IgD-negative memory B cell (primary cell): ENCODE measurements around the gene OGFOD2. TPM values are rescaled to one million over a fixed set of nuclear protein-coding genes. Genes with fewer than 3 reads are reported as not detected.
"Not testable (repeated sequence)": the region's sequence is repeated elsewhere in the genome, so short reads cannot be mapped to it uniquely, and the experiment has no call there.

ENCODE experiments used
- H3K27ac Mint-ChIP-seq, 3 donors: one replicate each; pipeline ENCODE4 v1.8.0; 2020 to 2022; ENCODE audit warnings: mild to moderate bottlenecking in 3 of 3, mixed read lengths in 3 of 3, moderate library complexity in 1 of 3
- H3K27me3 Mint-ChIP-seq: one replicate; pipeline ENCODE4 v1.8.0; 2021; ENCODE audit warnings: mixed read lengths
- H3K36me3 Mint-ChIP-seq: one replicate; pipeline ENCODE4 v1.8.0; 2020; ENCODE audit warnings: mild to moderate bottlenecking, mixed read lengths
- H3K4me1 Mint-ChIP-seq, 3 donors: one replicate each; pipeline ENCODE4 v1.8.0; 2020 to 2022; ENCODE audit warnings: mixed read lengths in 3 of 3, mild to moderate bottlenecking in 1 of 3
- H3K4me3 Mint-ChIP-seq, 4 donors: one replicate each; pipeline ENCODE4 v1.8.0; 2020 to 2022; ENCODE audit warnings: mild to moderate bottlenecking in 4 of 4, mixed read lengths in 4 of 4, moderate library complexity in 3 of 4
- H3K9me3 Mint-ChIP-seq, 3 donors: one replicate each; pipeline ENCODE4 v1.8.0; 2020 to 2021; ENCODE audit warnings: mixed read lengths in 3 of 3, mild to moderate bottlenecking in 1 of 3
- polyA plus RNA-seq: library from polyadenylated mRNA; unstranded; fragments of 300-500 nt; fragmentation: Illumina TruSeq; gene quantifications from one replicate; pipeline ENCODE4 v1.2.3, GENCODE V29; 2021

Gene OGFOD2
- polyA plus RNA-seq: 20.2 TPM

GRCh38 chr12:122974892-122975789, at the start of gene OGFOD2:
Gene OGFOD2 (plus strand): TSS chr12:122975244. CDS start chr12:122975252, 8 bp downstream.
- H3K27ac Mint-ChIP-seq: peak within 1 kb of the TSS; percentile 98 to 99 (median 99)
- no peaks in the 10 kb centered on the region for H3K9me3 Mint-ChIP-seq
- H3K36me3 Mint-ChIP-seq: no peaks in the 10 kb centered on the region
- peak within 1 kb of the TSS; percentile 97 to 100 (median 99) for H3K4me3 Mint-ChIP-seq
- H3K4me1 Mint-ChIP-seq: peaks cover 8 to 25% (median 15%) of the 10 kb centered on the region in 3 donors
- H3K27me3 Mint-ChIP-seq: no peaks in the 10 kb centered on the region

- Mint-ChIP-seq H3K9me3 (peaks cover 0 to 1% (median 0%) of the 10 kb centered on the region in 3 donors), H3K4me3 (peak overlapping the region in 1 of 4 donors; percentile 52), H3K36me3 (peaks cover 2% of the 10 kb centered on the region), H3K27ac (peak overlapping the region in 2 of 3 donors; percentile 48 to 71), H3K27me3 (peaks cover 2% of the 10 kb centered on the region), H3K4me1 (peaks cover 16 to 21% (median 18%) of the 10 kb centered on the region in 3 donors)
These were observed 47.2 kb upstream of the OGFOD2 start for GRCh38 chr12:122927756-122928403.

GRCh38 chr12:122928404-122929147, 46.5 kb upstream of the OGFOD2 start:
- Mint-ChIP-seq H3K4me1 (peaks cover 16 to 21% (median 21%) of the 10 kb centered on the region in 3 donors), H3K36me3 (peaks cover 2% of the 10 kb centered on the region), H3K4me3 (peak overlapping the region in 1 of 4 donors; percentile 76), H3K9me3 (peaks cover 0 to 1% (median 0%) of the 10 kb centered on the region in 3 donors), H3K27me3 (peaks cover 2% of the 10 kb centered on the region), H3K27ac (no peak overlapping the region)

- H3K27ac Mint-ChIP-seq: no peak overlapping the region
- H3K4me1 Mint-ChIP-seq: peaks cover 21% of the 10 kb centered on the region in 3 donors
- peak overlapping the region in 1 of 4 donors; percentile 76 for H3K4me3 Mint-ChIP-seq
- H3K9me3 Mint-ChIP-seq: peaks cover 0 to 1% (median 0%) of the 10 kb centered on the region in 3 donors
- H3K27me3 Mint-ChIP-seq: peaks cover 2% of the 10 kb centered on the region
- peaks cover 2% of the 10 kb centered on the region for H3K36me3 Mint-ChIP-seq
These were observed 45.9 kb upstream of the OGFOD2 start for GRCh38 chr12:122929148-122929538.

GRCh38 chr12:122929812-122930211, 45.2 kb upstream of the OGFOD2 start:
- no peak overlapping the region for H3K4me3 Mint-ChIP-seq
- peaks cover 0 to 1% (median 0%) of the 10 kb centered on the region in 3 donors for H3K9me3 Mint-ChIP-seq
- H3K4me1 Mint-ChIP-seq: peaks cover 23 to 27% (median 23%) of the 10 kb centered on the region in 3 donors
- H3K27ac Mint-ChIP-seq: no peak overlapping the region
- peaks cover under 1% of the 10 kb centered on the region for H3K27me3 Mint-ChIP-seq
- peaks cover 2% of the 10 kb centered on the region for H3K36me3 Mint-ChIP-seq

- peaks cover 0 to 1% (median 0%) of the 10 kb centered on the region in 3 donors for H3K9me3 Mint-ChIP-seq
- no peak overlapping the region for H3K27ac Mint-ChIP-seq
These were observed 42.8 kb upstream of the OGFOD2 start for GRCh38 chr12:122932207-122932606.

GRCh38 chr12:122934722-122935121, 40.3 kb upstream of the OGFOD2 start:
- Mint-ChIP-seq H3K36me3 (no peaks in the 10 kb centered on the region), H3K4me1 (peaks cover 5 to 11% (median 7%) of the 10 kb centered on the region in 3 donors), H3K27me3 (no peaks in the 10 kb centered on the region), H3K9me3 (peaks cover 0 to 1% (median 0%) of the 10 kb centered on the region in 3 donors), H3K27ac (no peak overlapping the region), H3K4me3 (peak overlapping the region in 1 of 4 donors; percentile 63)

More at GRCh38 chr12:122932207-122932606, 42.8 kb upstream of the OGFOD2 start:
- H3K36me3 Mint-ChIP-seq: no peaks in the 10 kb centered on the region
- peaks cover 13 to 18% (median 17%) of the 10 kb centered on the region in 3 donors for H3K4me1 Mint-ChIP-seq
- no peaks in the 10 kb centered on the region for H3K27me3 Mint-ChIP-seq
- H3K4me3 Mint-ChIP-seq: peak overlapping the region in 3 of 4 donors; percentile 8 to 79 (median 51)

- H3K9me3 Mint-ChIP-seq: peaks cover 0 to 1% (median 0%) of the 10 kb centered on the region in 3 donors
- H3K27ac Mint-ChIP-seq: peak overlapping the region in 1 of 3 donors; percentile 18
- no peaks in the 10 kb centered on the region for H3K36me3 Mint-ChIP-seq
- peak overlapping the region in 1 of 4 donors; percentile 2 for H3K4me3 Mint-ChIP-seq
- no peaks in the 10 kb centered on the region for H3K27me3 Mint-ChIP-seq
- peaks cover 5 to 11% (median 7%) of the 10 kb centered on the region in 3 donors for H3K4me1 Mint-ChIP-seq
These were observed 39.7 kb upstream of the OGFOD2 start for GRCh38 chr12:122935318-122935717.

GRCh38 chr12:122937622-122938091, 37.4 kb upstream of the OGFOD2 start:
- no peak overlapping the region for H3K4me3 Mint-ChIP-seq
- H3K27ac Mint-ChIP-seq: peak overlapping the region in 1 of 3 donors; percentile 77
- H3K36me3 Mint-ChIP-seq: no peaks in the 10 kb centered on the region
- H3K27me3 Mint-ChIP-seq: no peaks in the 10 kb centered on the region
- no peaks in the 10 kb centered on the region for H3K9me3 Mint-ChIP-seq
- peaks cover 5 to 11% (median 6%) of the 10 kb centered on the region in 3 donors for H3K4me1 Mint-ChIP-seq

- no peak overlapping the region for H3K27ac Mint-ChIP-seq
- no peaks in the 10 kb centered on the region for H3K27me3 Mint-ChIP-seq
- no peak overlapping the region for H3K4me3 Mint-ChIP-seq
- peaks cover 6 to 9% (median 7%) of the 10 kb centered on the region in 3 donors for H3K4me1 Mint-ChIP-seq
- H3K9me3 Mint-ChIP-seq: no peaks in the 10 kb centered on the region
- H3K36me3 Mint-ChIP-seq: no peaks in the 10 kb centered on the region
These were observed 35.9 kb upstream of the OGFOD2 start for GRCh38 chr12:122939125-122939524.

- H3K4me1 Mint-ChIP-seq, H3K9me3 Mint-ChIP-seq, H3K36me3 Mint-ChIP-seq, H3K27ac Mint-ChIP-seq, H3K4me3 Mint-ChIP-seq, H3K27me3 Mint-ChIP-seq: not testable (repeated sequence)
These were observed 33.7 kb upstream of the OGFOD2 start for GRCh38 chr12:122941351-122941750.

- H3K36me3 Mint-ChIP-seq: no peaks in the 10 kb centered on the region
- no peaks in the 10 kb centered on the region for H3K27me3 Mint-ChIP-seq
- no peak overlapping the region for H3K4me3 Mint-ChIP-seq
- peaks cover 7 to 18% (median 14%) of the 10 kb centered on the region in 3 donors for H3K4me1 Mint-ChIP-seq
- no peaks in the 10 kb centered on the region for H3K9me3 Mint-ChIP-seq
- peak overlapping the region in 1 of 3 donors; percentile 87 for H3K27ac Mint-ChIP-seq
These were observed 32.4 kb upstream of the OGFOD2 start for GRCh38 chr12:122942637-122943036.

GRCh38 chr12:122943196-122943595, 31.8 kb upstream of the OGFOD2 start:
- Mint-ChIP-seq H3K36me3 (no peaks in the 10 kb centered on the region), H3K4me1 (peaks cover 7 to 20% (median 17%) of the 10 kb centered on the region in 3 donors), H3K4me3 (no peak overlapping the region), H3K27ac (peak overlapping the region in 1 of 3 donors; percentile 87), H3K27me3 (no peaks in the 10 kb centered on the region), H3K9me3 (no peaks in the 10 kb centered on the region)
